Astrocyte of the cerebellum (primary cell): ENCODE measurements around the gene NCS1.

Source experiments
- DNase-seq: peaks from one replicate; pipeline ENCODE4 v3.0.0-alpha.2; 2011; ENCODE audit warnings: low read depth
- H3K4me3 ChIP-seq: 2 replicates; pipeline ENCODE4 v1.5.1; 2011; ENCODE audit warnings: mild to moderate bottlenecking, low read depth, low read length, moderate library complexity
- CTCF ChIP-seq: IDR thresholded peaks from 2 replicates; pipeline ENCODE4 v1.5.1; 2012; ENCODE audit warnings: low read length, low read depth, moderate library complexity, mild to moderate bottlenecking; ENCODE audit errors: missing control alignments
- in situ Hi-C: cut with HindIII; loops from 2 replicates; pipeline ENCODE4 v1.10.0; 2017; ENCODE audit warnings: low sequenced_read_pairs

The NCS1 gene

GRCh38 chr9:130283539-130284248, 111.5 kb downstream of the NCS1 start:
- TF ChIP-seq CTCF: no peak
- H3K4me3 ChIP-seq: no peak overlapping the region
- in situ Hi-C loops: no loop called here
- DNase-seq: no peak

GRCh38 chr9:130284249-130284625, 112.0 kb downstream of the NCS1 start:
- H3K4me3 ChIP-seq: no peak overlapping the region
- no peak for TF ChIP-seq CTCF
- in situ Hi-C loops: no loop called here
- no peak for DNase-seq

- TF ChIP-seq CTCF: no peak
- no peak for DNase-seq
- in situ Hi-C loops: no loop called here
- no peak overlapping the region for H3K4me3 ChIP-seq
These were observed 112.5 kb downstream of the NCS1 start for GRCh38 chr9:130284690-130285089.

GRCh38 chr9:130285271-130285670, 113.1 kb downstream of the NCS1 start:
- no peak for TF ChIP-seq CTCF
- in situ Hi-C loops: no loop called here
- no peak overlapping the region for H3K4me3 ChIP-seq
- DNase-seq: no peak

GRCh38 chr9:130286072-130286770, 114.0 kb downstream of the NCS1 start:
- no peak for TF ChIP-seq CTCF
- no peak overlapping the region for H3K4me3 ChIP-seq
- no peak for DNase-seq
- in situ Hi-C loops: no loop called here
